GM23338 (cell line): Measurements from ENCODE around the gene TULP4. TPM values are rescaled to one million over a fixed set of nuclear protein-coding genes. Genes with fewer than 3 reads are reported as not detected.

ENCODE experiments used
- ATAC-seq: fragments of 200-7000 bp; cut with Tn5 transposase; 3 replicates; pipeline ENCODE4 v1.9.1; 2020
- DNase-seq: peaks from one replicate; pipeline ENCODE4 v3.0.0-alpha.2; 2015; ENCODE audit warnings: low spot score
- H2AFZ ChIP-seq: fragments of 200-600 bp; sonication (generic); 2 replicates; pipeline ENCODE4 v1.8.0; 2016; ENCODE audit warnings: antibody characterized with exemption, mild to moderate bottlenecking, moderate library complexity
- H3F3A ChIP-seq: fragments of 200-600 bp; sonication (generic); replicated peaks from 2 replicates; pipeline ENCODE4 v1.8.0; 2017; ENCODE audit warnings: antibody characterized with exemption, mixed run types, low read depth
- H3K27ac ChIP-seq: fragments of 200-600 bp; sonication (generic); 2 replicates; pipeline ENCODE4 v1.6.1; 2016; ENCODE audit warnings: low read depth
- H3K27me3 ChIP-seq: fragments of 200-600 bp; sonication (generic); 2 replicates; pipeline ENCODE4 v1.8.0; 2016; ENCODE audit warnings: mild to moderate bottlenecking, mixed run types, moderate library complexity; ENCODE audit not compliant: insufficient read depth
- H3K36me3 ChIP-seq: fragments of 200-600 bp; sonication (generic); 2 replicates; pipeline ENCODE4 v1.8.0; 2016; ENCODE audit warnings: mild to moderate bottlenecking; ENCODE audit not compliant: insufficient read depth
- H3K4me1 ChIP-seq: fragments of 200-600 bp; sonication (generic); 2 replicates; pipeline ENCODE4 v1.8.0; 2016; ENCODE audit warnings: mild to moderate bottlenecking, moderate library complexity; ENCODE audit not compliant: insufficient read depth
- H3K4me2 ChIP-seq: fragments of 200-600 bp; sonication (generic); 2 replicates; pipeline ENCODE4 v1.7.1; 2017; ENCODE audit warnings: mixed run types
- H3K4me3 ChIP-seq: fragments of 200-600 bp; sonication (generic); 2 replicates; pipeline ENCODE4 v1.6.1; 2016; ENCODE audit warnings: mixed run types
- H3K79me2 ChIP-seq: fragments of 200-600 bp; sonication (generic); replicated peaks from 2 replicates; pipeline ENCODE4 v1.8.0; 2017; ENCODE audit warnings: mild to moderate bottlenecking; ENCODE audit not compliant: insufficient read depth
- H3K9me2 ChIP-seq: fragments of 200-600 bp; sonication (generic); 2 replicates; pipeline ENCODE4 v1.8.0; 2017; ENCODE audit not compliant: insufficient read depth
- H4K20me1 ChIP-seq: fragments of 200-600 bp; sonication (generic); replicated peaks from 2 replicates; pipeline ENCODE4 v1.8.0; 2017; ENCODE audit warnings: mild to moderate bottlenecking; ENCODE audit not compliant: insufficient read depth
- H3K27ac Mint-ChIP-seq: 2 replicates; pipeline ENCODE4 v1.8.0; 2020; ENCODE audit warnings: inconsistent platforms, mild to moderate bottlenecking, moderate library complexity, mixed read lengths
- H3K27me3 Mint-ChIP-seq: 3 replicates; pipeline ENCODE4 v1.8.0; 2022; ENCODE audit warnings: low read depth, mild to moderate bottlenecking, moderate library complexity, mixed read lengths, inconsistent platforms; ENCODE audit not compliant: insufficient read depth, poor library complexity
- H3K36me3 Mint-ChIP-seq: 3 replicates; pipeline ENCODE4 v1.8.0; 2021; ENCODE audit warnings: low read depth, mild to moderate bottlenecking, inconsistent platforms, moderate library complexity, mixed read lengths
- H3K4me1 Mint-ChIP-seq: 3 replicates; pipeline ENCODE4 v1.8.0; 2020; ENCODE audit warnings: mild to moderate bottlenecking, inconsistent platforms, mixed read lengths
- H3K4me3 Mint-ChIP-seq: 3 replicates; pipeline ENCODE4 v1.8.0; 2021; ENCODE audit warnings: moderate library complexity, mild to moderate bottlenecking, inconsistent platforms, mixed read lengths
- H3K9me3 Mint-ChIP-seq: 3 replicates; pipeline ENCODE4 v1.8.0; 2020; ENCODE audit warnings: moderate library complexity, mild to moderate bottlenecking, inconsistent platforms, mixed read lengths
- CREB1 ChIP-seq: fragments of 250-450 bp; sonication (Bioruptor Pico); IDR thresholded peaks from 2 replicates; pipeline ENCODE4 v1.5.0; 2020; ENCODE audit warnings: low read depth, mild to moderate bottlenecking, moderate library complexity
- EZH2 ChIP-seq: fragments of 200-600 bp; sonication (generic); IDR thresholded peaks from one replicate; pipeline ENCODE4 v1.8.0; 2017; ENCODE audit warnings: antibody characterized with exemption, mild to moderate bottlenecking, low read depth; ENCODE audit not compliant: unreplicated experiment
- EZH2phosphoT487 ChIP-seq: fragments of 200-600 bp; sonication (generic); IDR thresholded peaks from one replicate; pipeline ENCODE4 v1.8.1; 2018; ENCODE audit warnings: antibody characterized with exemption; ENCODE audit not compliant: unreplicated experiment
- JUNB ChIP-seq: IDR thresholded peaks from one replicate; pipeline ENCODE4 v1.6.1; 2016; ENCODE audit warnings: antibody characterized with exemption; ENCODE audit not compliant: unreplicated experiment
- NANOG ChIP-seq: IDR thresholded peaks from 2 replicates; pipeline ENCODE4 v1.6.1; 2016; ENCODE audit warnings: antibody characterized with exemption, borderline replicate concordance
- POLR2AphosphoS5 ChIP-seq: IDR thresholded peaks from 2 replicates; pipeline ENCODE4 v1.6.1; 2016; ENCODE audit warnings: antibody characterized with exemption, low read depth
- ZNF114 ChIP-seq: fragments of 250-450 bp; sonication (Bioruptor Pico); IDR thresholded peaks from 2 replicates; pipeline ENCODE4 v1.5.0; 2020; ENCODE audit warnings: mild to moderate bottlenecking, moderate library complexity
- ZNF331 ChIP-seq: fragments of 250-450 bp; sonication (Bioruptor Pico); IDR thresholded peaks from 2 replicates; pipeline ENCODE4 v1.5.0; 2020; ENCODE audit warnings: low read depth, mild to moderate bottlenecking, moderate library complexity
- polyA plus RNA-seq: library from polyadenylated mRNA; unstranded; fragments of >200 nt; fragmentation: Nextera tagmentation; extraction: Ambion mirVana; gene quantifications from 2 replicates; pipeline ENCODE4 v1.2.1, GENCODE V29; 2016
- total RNA-seq: library from RNA; depleted of rRNA; stranded (reverse); fragments of >200 nt; shearing (Covaris generic); gene quantifications from 2 replicates; pipeline ENCODE4 v1.2.3, GENCODE V29; 2014
- TF ChIP-seq, protein P1 (sequence below), 2 experiments: fragments of 200-600 bp in 1 of 2; sonication (generic) in 1 of 2; conservative IDR thresholded peaks; 2 replicates each; pipeline versions ENCODE4 v1.5.1 to v1.6.1; 2016 to 2017; ENCODE audit warnings: antibody characterized with exemption in 2 of 2, low read depth in 2 of 2, mild to moderate bottlenecking in 2 of 2, moderate library complexity in 1 of 2
- TF ChIP-seq, protein P2 (sequence below): IDR thresholded peaks from 2 replicates; pipeline ENCODE4 v1.6.1; 2016; ENCODE audit warnings: antibody characterized with exemption
- TF ChIP-seq, protein P3 (sequence below): fragments of 250-450 bp; sonication (Bioruptor Pico); IDR thresholded peaks from 2 replicates; pipeline ENCODE4 v1.5.0; 2020; ENCODE audit warnings: mild to moderate bottlenecking, moderate library complexity
- TF ChIP-seq, protein P4 (sequence below): IDR thresholded peaks from one replicate; pipeline ENCODE4 v1.6.1; 2018; ENCODE audit warnings: antibody characterized with exemption; ENCODE audit not compliant: unreplicated experiment

The TULP4 gene
- total and polyA plus RNA-seq, 2 experiments from 2014 or later: 31.2 to 50.2 TPM

DNA sequence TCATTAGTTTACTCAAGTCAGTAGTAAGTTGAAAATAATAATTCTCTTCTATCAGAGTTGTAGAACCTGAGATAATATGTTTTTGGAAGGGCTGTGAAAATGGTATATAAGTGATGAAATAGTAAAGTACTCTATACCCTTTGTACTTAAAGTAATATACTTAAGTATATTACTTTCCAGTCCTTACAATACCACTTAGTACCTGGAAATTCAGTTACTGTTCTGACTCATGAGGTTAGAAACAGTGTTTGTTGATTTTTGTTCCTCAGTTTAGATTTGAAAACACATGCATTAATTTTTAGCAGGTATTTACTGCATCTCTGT lies 10.1 kb downstream of the TULP4 start (continued):
- TF ChIP-seq ZNF331 (no peak), POLR2AphosphoS5 (no peak), EZH2phosphoT487 (no peak), EZH2 (no peak)

DNA sequence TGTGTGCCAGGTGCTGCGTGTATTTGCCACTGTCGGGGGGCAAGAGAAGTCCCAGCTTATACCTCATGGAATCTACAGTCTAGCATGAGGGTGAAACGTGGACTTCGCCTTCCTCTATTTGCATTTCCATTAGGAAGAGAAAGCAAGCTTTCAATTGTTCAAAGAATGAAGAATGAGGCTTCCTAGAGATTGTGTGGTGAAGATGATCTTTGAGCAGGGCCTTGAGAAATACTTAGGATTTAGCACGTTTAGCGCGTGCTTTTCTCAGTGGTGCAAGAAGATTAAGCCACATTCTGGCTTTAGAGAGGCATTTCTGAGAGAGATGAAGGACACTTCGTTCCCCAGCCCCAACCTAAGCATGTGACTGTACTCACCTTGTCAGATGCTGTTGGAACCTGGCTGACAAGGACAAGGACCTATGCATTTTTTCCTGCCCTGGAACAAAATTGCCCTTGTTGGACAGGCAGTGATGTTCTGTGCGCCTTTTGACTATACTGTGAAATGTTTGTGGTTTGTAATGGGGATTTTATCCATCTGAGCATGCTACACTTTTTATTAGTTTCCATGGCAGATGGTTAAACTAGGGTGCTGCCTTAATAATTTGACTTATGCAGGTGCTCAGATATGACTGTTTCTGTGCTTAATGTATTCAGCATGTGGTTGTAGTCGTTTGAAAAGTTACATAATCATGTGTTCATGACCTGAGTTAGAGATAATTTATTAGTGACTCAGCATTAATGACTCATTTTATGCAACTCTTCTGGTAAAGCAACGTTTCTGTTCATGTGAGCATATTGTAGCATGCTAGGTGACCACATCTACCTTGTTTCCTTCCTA lies 10.7 kb downstream of the TULP4 start:
- Histone ChIP-seq H3K79me2 (peaks cover 70% of the 10 kb centered on the region), H3F3A (no peaks in the 10 kb centered on the region), H2AFZ (no peak overlapping the region), H3K9me2 (no peaks in the 10 kb centered on the region), H3K36me3 (no peaks in the 10 kb centered on the region), H3K4me3 (no peak overlapping the region), H3K4me2 (peak overlapping the region; percentile 58), H3K4me1 (peaks cover 17% of the 10 kb centered on the region), H3K27ac (no peak overlapping the region), H3K27me3 (no peaks in the 10 kb centered on the region), H4K20me1 (peaks cover 7% of the 10 kb centered on the region)
- ATAC-seq (peak; percentile 35; the same call in 2 of the 3 replicates), DNase-seq (no peak)
- no peaks in the 10 kb centered on the region; the same call in 2 of the 3 replicates for H3K9me3 Mint-ChIP-seq
- H3K27me3 Mint-ChIP-seq: no peaks in the 10 kb centered on the region
- H3K27ac Mint-ChIP-seq: no peak overlapping the region
- H3K4me3 Mint-ChIP-seq: no peak overlapping the region
- peaks cover 39% of the 10 kb centered on the region for H3K4me1 Mint-ChIP-seq
- H3K36me3 Mint-ChIP-seq: peaks cover 6% of the 10 kb centered on the region; the same call in 1 of the 3 replicates
- TF ChIP-seq, protein P1, sequence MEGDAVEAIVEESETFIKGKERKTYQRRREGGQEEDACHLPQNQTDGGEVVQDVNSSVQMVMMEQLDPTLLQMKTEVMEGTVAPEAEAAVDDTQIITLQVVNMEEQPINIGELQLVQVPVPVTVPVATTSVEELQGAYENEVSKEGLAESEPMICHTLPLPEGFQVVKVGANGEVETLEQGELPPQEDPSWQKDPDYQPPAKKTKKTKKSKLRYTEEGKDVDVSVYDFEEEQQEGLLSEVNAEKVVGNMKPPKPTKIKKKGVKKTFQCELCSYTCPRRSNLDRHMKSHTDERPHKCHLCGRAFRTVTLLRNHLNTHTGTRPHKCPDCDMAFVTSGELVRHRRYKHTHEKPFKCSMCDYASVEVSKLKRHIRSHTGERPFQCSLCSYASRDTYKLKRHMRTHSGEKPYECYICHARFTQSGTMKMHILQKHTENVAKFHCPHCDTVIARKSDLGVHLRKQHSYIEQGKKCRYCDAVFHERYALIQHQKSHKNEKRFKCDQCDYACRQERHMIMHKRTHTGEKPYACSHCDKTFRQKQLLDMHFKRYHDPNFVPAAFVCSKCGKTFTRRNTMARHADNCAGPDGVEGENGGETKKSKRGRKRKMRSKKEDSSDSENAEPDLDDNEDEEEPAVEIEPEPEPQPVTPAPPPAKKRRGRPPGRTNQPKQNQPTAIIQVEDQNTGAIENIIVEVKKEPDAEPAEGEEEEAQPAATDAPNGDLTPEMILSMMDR (conservative IDR thresholded peaks at IDR 0.05; ENCODE audit: low read depth in 2 of 2): no peak
- TF ChIP-seq NANOG (no peak), ZNF114 (CRISPR knock-in tag) (no peak), JUNB (no peak), CREB1 (CRISPR knock-in tag) (no peak), POLR2AphosphoS5 (no peak), EZH2phosphoT487 (no peak), ZNF331 (no peak)
- TF ChIP-seq, protein P2, sequence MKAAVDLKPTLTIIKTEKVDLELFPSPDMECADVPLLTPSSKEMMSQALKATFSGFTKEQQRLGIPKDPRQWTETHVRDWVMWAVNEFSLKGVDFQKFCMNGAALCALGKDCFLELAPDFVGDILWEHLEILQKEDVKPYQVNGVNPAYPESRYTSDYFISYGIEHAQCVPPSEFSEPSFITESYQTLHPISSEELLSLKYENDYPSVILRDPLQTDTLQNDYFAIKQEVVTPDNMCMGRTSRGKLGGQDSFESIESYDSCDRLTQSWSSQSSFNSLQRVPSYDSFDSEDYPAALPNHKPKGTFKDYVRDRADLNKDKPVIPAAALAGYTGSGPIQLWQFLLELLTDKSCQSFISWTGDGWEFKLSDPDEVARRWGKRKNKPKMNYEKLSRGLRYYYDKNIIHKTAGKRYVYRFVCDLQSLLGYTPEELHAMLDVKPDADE: no peak
- TF ChIP-seq, protein P3, sequence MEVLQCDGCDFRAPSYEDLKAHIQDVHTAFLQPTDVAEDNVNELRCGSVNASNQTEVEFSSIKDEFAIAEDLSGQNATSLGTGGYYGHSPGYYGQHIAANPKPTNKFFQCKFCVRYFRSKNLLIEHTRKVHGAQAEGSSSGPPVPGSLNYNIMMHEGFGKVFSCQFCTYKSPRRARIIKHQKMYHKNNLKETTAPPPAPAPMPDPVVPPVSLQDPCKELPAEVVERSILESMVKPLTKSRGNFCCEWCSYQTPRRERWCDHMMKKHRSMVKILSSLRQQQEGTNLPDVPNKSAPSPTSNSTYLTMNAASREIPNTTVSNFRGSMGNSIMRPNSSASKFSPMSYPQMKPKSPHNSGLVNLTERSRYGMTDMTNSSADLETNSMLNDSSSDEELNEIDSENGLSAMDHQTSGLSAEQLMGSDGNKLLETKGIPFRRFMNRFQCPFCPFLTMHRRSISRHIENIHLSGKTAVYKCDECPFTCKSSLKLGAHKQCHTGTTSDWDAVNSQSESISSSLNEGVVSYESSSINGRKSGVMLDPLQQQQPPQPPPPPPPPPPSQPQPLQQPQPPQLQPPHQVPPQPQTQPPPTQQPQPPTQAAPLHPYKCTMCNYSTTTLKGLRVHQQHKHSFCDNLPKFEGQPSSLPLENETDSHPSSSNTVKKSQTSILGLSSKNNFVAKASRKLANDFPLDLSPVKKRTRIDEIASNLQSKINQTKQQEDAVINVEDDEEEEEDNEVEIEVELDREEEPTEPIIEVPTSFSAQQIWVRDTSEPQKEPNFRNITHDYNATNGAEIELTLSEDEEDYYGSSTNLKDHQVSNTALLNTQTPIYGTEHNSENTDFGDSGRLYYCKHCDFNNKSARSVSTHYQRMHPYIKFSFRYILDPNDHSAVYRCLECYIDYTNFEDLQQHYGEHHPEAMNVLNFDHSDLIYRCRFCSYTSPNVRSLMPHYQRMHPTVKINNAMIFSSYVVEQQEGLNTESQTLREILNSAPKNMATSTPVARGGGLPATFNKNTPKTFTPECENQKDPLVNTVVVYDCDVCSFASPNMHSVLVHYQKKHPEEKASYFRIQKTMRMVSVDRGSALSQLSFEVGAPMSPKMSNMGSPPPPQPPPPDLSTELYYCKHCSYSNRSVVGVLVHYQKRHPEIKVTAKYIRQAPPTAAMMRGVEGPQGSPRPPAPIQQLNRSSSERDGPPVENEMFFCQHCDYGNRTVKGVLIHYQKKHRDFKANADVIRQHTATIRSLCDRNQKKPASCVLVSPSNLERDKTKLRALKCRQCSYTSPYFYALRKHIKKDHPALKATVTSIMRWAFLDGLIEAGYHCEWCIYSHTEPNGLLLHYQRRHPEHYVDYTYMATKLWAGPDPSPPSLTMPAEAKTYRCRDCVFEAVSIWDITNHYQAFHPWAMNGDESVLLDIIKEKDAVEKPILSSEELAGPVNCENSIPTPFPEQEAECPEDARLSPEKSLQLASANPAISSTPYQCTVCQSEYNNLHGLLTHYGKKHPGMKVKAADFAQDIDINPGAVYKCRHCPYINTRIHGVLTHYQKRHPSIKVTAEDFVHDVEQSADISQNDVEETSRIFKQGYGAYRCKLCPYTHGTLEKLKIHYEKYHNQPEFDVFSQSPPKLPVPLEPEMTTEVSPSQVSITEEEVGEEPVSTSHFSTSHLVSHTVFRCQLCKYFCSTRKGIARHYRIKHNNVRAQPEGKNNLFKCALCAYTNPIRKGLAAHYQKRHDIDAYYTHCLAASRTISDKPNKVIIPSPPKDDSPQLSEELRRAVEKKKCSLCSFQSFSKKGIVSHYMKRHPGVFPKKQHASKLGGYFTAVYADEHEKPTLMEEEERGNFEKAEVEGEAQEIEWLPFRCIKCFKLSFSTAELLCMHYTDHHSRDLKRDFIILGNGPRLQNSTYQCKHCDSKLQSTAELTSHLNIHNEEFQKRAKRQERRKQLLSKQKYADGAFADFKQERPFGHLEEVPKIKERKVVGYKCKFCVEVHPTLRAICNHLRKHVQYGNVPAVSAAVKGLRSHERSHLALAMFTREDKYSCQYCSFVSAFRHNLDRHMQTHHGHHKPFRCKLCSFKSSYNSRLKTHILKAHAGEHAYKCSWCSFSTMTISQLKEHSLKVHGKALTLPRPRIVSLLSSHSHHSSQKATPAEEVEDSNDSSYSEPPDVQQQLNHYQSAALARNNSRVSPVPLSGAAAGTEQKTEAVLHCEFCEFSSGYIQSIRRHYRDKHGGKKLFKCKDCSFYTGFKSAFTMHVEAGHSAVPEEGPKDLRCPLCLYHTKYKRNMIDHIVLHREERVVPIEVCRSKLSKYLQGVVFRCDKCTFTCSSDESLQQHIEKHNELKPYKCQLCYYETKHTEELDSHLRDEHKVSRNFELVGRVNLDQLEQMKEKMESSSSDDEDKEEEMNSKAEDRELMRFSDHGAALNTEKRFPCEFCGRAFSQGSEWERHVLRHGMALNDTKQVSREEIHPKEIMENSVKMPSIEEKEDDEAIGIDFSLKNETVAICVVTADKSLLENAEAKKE (CRISPR knock-in tag): no peak
- TF ChIP-seq, protein P4, sequence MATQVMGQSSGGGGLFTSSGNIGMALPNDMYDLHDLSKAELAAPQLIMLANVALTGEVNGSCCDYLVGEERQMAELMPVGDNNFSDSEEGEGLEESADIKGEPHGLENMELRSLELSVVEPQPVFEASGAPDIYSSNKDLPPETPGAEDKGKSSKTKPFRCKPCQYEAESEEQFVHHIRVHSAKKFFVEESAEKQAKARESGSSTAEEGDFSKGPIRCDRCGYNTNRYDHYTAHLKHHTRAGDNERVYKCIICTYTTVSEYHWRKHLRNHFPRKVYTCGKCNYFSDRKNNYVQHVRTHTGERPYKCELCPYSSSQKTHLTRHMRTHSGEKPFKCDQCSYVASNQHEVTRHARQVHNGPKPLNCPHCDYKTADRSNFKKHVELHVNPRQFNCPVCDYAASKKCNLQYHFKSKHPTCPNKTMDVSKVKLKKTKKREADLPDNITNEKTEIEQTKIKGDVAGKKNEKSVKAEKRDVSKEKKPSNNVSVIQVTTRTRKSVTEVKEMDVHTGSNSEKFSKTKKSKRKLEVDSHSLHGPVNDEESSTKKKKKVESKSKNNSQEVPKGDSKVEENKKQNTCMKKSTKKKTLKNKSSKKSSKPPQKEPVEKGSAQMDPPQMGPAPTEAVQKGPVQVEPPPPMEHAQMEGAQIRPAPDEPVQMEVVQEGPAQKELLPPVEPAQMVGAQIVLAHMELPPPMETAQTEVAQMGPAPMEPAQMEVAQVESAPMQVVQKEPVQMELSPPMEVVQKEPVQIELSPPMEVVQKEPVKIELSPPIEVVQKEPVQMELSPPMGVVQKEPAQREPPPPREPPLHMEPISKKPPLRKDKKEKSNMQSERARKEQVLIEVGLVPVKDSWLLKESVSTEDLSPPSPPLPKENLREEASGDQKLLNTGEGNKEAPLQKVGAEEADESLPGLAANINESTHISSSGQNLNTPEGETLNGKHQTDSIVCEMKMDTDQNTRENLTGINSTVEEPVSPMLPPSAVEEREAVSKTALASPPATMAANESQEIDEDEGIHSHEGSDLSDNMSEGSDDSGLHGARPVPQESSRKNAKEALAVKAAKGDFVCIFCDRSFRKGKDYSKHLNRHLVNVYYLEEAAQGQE: no peak
